Sigmoid colon (tissue), 7 donors: ENCODE data around the gene TDRD5. TPM values are rescaled to one million over a fixed set of nuclear protein-coding genes. Genes with fewer than 3 reads are reported as not detected.

ENCODE experiments used
- DNase-seq: peaks from one replicate; pipeline ENCODE4 v3.0.0-alpha.2; 2019
- H3K27ac ChIP-seq, 4 donors: fragments of 200-600 bp; sonication (generic); one replicate each; pipeline ENCODE4 v1.5.1; 2016 to 2019; ENCODE audit warnings: mild to moderate bottlenecking in 1 of 4
- H3K27me3 ChIP-seq, 3 donors: fragments of 200-600 bp; sonication (generic); one replicate each; pipeline ENCODE4 v1.5.1; 2019; ENCODE audit warnings: mild to moderate bottlenecking in 1 of 3
- H3K36me3 ChIP-seq, 4 donors: fragments of 200-600 bp; sonication (generic); one replicate each; pipeline ENCODE4 v1.5.1; 2016 to 2019
- H3K4me1 ChIP-seq, 4 donors: fragments of 200-600 bp; sonication (generic); one replicate each; pipeline ENCODE4 v1.5.1; 2017 to 2019
- H3K4me3 ChIP-seq, 4 donors: fragments of 200-600 bp; sonication (generic); one replicate each; pipeline ENCODE4 v1.5.1; 2017 to 2019; ENCODE audit warnings: mild to moderate bottlenecking in 2 of 4, moderate library complexity in 1 of 4
- H3K9me3 ChIP-seq, 4 donors: fragments of 200-600 bp in 3 of 4; sonication (generic) in 3 of 4; one replicate each; pipeline versions ENCODE4 v1.5.1 to v1.6.1; 2013 to 2019
- EP300 ChIP-seq, 4 donors: sonication (generic); formaldehyde crosslinking; IDR thresholded peaks; one replicate each; pipeline ENCODE4 v1.6.1; 2017; ENCODE audit warnings: antibody characterized with exemption in 4 of 4
- POLR2A ChIP-seq, 2 donors: fragments of 450-650 bp; IDR thresholded peaks; one replicate each; pipeline ENCODE4 v1.6.1; 2016; ENCODE audit warnings: antibody characterized with exemption in 2 of 2, mild to moderate bottlenecking in 2 of 2, moderate library complexity in 2 of 2
- POLR2AphosphoS5 ChIP-seq, 4 donors: sonication (generic); formaldehyde crosslinking; IDR thresholded peaks; one replicate each; pipeline ENCODE4 v1.6.1; 2017; ENCODE audit warnings: antibody characterized with exemption in 4 of 4
- WGBS, 2 donors: extraction: QIAGEN DNeasy Blood & Tissue Kit; methylation state at CpG; one replicate each; pipeline ENCODE4 v1.1.7; 2013; 5-methylcytosine and 5-hydroxymethylcytosine counted together
- intact Hi-C: fragments of 100-400 bp; cut with DNase I; formaldehyde crosslinking; loops from one replicate; pipeline ENCODE4 v1.15.1; 2023
- polyA plus RNA-seq, 3 donors: library from polyadenylated mRNA; stranded (reverse); fragments of 200-250 nt; gene quantifications; one replicate each; pipeline ENCODE4 v1.2.3, GENCODE V29; 2013
- total RNA-seq, 4 donors: library from RNA; depleted of rRNA; stranded (reverse); fragments of >200 nt; gene quantifications; one replicate each; pipeline ENCODE4 v1.1.0, GENCODE V29; 2016
- TF ChIP-seq, protein P1 (sequence below), 4 experiments: fragments of 450-650 bp in 3 of 4; fragments of 200-600 bp in 1 of 4; IDR thresholded peaks; one replicate each; pipeline ENCODE4 v1.5.1; 2016 to 2019; ENCODE audit warnings: antibody characterized with exemption in 4 of 4, mild to moderate bottlenecking in 3 of 4, moderate library complexity in 2 of 4
- donor health status: healthy with polysubstance abuse.
- donor health status: Bipolar disorder and iron deficiency.
- donor health status: healthy.

TDRD5 gene
- total and polyA plus RNA-seq, 7 donors: 0.55 to 0.69 (median 0.60) TPM; not detected in 4

DNA sequence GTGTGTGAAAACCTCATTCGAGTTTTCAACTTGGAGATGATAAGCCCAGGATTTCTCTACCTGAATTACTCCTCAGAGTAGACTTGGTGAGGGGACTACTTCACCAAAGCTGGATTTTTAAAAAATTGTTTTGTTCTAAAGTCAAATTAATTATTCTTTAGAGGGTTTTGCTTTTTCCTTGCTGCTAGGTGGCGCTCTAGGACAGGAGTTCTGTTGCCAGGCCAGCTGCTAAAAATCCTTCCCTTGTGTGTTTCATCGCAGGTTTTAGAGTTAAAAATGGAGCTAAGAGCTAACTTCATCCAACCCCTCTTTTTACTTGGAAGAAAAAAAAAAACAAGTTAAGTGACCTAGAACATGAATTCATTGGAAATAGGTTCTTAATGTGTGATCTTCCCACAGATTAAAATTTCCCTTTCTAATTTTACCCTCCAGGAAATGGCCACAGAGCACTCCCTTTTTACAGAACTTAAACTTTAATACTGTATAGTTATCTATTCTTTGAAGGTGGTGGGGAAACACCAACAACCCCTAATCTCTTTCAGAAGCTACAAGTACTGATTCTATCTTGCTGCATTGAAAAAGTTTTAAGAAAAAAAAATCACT, 114.8 kb downstream of the TDRD5 start:
- DNase-seq: no peak
- no peaks in the 10 kb centered on the region for H3K9me3 ChIP-seq
- no peaks in the 10 kb centered on the region for H3K36me3 ChIP-seq
- intact Hi-C loops: loop anchor here (1.0 kb wide), 2 partner anchors 103 to 108 kb away; no protein-coding TSS in a partner anchor
- no peak overlapping the region for H3K27ac ChIP-seq
- H3K4me3 ChIP-seq: no peak overlapping the region
- no peak for TF ChIP-seq POLR2A (IDR thresholded peaks at IDR 0.05)
- TF ChIP-seq, protein P1, sequence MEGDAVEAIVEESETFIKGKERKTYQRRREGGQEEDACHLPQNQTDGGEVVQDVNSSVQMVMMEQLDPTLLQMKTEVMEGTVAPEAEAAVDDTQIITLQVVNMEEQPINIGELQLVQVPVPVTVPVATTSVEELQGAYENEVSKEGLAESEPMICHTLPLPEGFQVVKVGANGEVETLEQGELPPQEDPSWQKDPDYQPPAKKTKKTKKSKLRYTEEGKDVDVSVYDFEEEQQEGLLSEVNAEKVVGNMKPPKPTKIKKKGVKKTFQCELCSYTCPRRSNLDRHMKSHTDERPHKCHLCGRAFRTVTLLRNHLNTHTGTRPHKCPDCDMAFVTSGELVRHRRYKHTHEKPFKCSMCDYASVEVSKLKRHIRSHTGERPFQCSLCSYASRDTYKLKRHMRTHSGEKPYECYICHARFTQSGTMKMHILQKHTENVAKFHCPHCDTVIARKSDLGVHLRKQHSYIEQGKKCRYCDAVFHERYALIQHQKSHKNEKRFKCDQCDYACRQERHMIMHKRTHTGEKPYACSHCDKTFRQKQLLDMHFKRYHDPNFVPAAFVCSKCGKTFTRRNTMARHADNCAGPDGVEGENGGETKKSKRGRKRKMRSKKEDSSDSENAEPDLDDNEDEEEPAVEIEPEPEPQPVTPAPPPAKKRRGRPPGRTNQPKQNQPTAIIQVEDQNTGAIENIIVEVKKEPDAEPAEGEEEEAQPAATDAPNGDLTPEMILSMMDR (IDR thresholded peaks at IDR 0.05): peak; percentile 58 to 78 (median 66)
- peaks cover 0 to 18% (median 14%) of the 10 kb centered on the region in 4 donors for H3K4me1 ChIP-seq
- WGBS, 2 donors: 1 to 2% methylated on average over 3 of the region's 3 CpGs
- H3K27me3 ChIP-seq: no peaks in the 10 kb centered on the region

DNA sequence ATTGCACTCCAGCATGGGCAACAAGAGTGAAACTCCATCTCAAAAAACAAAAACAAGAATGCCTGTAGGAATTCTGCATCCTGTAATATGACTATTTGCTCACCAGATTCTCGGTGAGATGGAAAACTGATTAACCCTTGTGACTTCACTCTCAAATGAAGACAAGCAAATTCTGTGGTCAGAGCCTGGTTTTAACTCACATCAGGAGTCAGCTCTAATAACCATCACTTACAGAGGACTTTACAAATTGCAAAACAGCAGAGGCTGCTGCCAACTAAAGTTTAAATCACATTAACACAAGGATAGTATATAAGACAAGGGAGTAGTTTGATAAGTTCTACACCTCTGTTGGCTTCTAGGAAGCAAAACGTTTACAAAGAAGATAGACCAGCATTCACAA, 115.8 kb downstream of the TDRD5 start:
- Histone ChIP-seq H3K9me3 (no peaks in the 10 kb centered on the region), H3K4me3 (no peak overlapping the region), H3K27me3 (no peaks in the 10 kb centered on the region), H3K36me3 (no peaks in the 10 kb centered on the region), H3K4me1 (peaks cover 0 to 18% (median 14%) of the 10 kb centered on the region in 4 donors), H3K27ac (no peak overlapping the region)
- no peak for DNase-seq
- 24 to 67% methylated on average over 2 of the region's 2 CpGs for WGBS, 2 donors
- TF ChIP-seq POLR2AphosphoS5 (IDR thresholded peaks at IDR 0.05) (no peak), POLR2A (IDR thresholded peaks at IDR 0.05) (no peak), EP300 (IDR thresholded peaks at IDR 0.05) (no peak)
- TF ChIP-seq, protein P1 (IDR thresholded peaks at IDR 0.05): no peak
- intact Hi-C loops: no loop called here

DNA sequence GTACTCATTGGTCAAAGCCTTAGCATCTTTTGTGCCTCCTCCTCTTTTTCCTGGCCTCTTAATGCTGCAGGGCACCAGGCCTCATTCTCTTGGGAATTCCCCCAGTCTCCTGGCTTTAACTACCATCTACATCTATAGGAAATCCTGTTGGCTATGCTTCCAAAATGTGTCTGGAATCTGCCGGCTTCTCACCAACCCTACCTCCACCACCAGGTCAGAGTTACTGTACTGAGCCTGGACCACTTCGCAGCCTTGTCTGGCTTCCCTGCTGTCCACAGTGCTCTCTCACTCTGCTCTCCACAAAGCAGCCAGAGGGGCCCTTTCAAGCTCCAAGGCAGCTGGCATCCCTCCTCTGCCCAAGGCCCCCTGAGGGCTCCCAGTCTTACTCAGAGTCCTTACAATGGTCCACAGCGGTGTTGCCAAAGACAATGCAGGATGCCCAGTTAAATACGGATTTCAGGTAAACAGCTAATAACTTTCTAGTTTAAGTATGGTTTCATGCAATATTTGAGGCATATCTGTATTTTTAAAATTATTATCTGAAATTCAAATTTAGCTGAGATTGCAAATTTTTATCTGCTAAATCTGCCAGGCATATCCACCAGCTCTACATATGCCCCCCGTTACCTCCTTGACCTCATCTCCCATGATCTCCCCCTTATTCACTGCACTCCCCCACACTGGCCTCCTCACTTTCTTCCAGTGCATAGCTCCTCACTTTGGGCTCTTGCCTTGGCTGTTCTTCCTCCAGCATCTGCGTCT, 117.0 kb downstream of the TDRD5 start:
- 87 to 89% methylated on average over 6 of the region's 6 CpGs for WGBS, 2 donors
- no peaks in the 10 kb centered on the region for H3K36me3 ChIP-seq
- peak overlapping the region in 1 of 4 donors; percentile 32 for H3K27ac ChIP-seq
- intact Hi-C loops: no loop called here
- no peak for TF ChIP-seq POLR2A (IDR thresholded peaks at IDR 0.05)
- TF ChIP-seq EP300 (IDR thresholded peaks at IDR 0.05): no peak
- TF ChIP-seq POLR2AphosphoS5 (IDR thresholded peaks at IDR 0.05): no peak
- TF ChIP-seq, protein P1 (IDR thresholded peaks at IDR 0.05): no peak
- H3K9me3 ChIP-seq: peaks cover 0 to 1% (median 0%) of the 10 kb centered on the region in 4 donors
- H3K4me3 ChIP-seq: no peak overlapping the region
- no peak for DNase-seq
- no peaks in the 10 kb centered on the region for H3K27me3 ChIP-seq
- peaks cover 0 to 18% (median 14%) of the 10 kb centered on the region in 4 donors for H3K4me1 ChIP-seq

DNA sequence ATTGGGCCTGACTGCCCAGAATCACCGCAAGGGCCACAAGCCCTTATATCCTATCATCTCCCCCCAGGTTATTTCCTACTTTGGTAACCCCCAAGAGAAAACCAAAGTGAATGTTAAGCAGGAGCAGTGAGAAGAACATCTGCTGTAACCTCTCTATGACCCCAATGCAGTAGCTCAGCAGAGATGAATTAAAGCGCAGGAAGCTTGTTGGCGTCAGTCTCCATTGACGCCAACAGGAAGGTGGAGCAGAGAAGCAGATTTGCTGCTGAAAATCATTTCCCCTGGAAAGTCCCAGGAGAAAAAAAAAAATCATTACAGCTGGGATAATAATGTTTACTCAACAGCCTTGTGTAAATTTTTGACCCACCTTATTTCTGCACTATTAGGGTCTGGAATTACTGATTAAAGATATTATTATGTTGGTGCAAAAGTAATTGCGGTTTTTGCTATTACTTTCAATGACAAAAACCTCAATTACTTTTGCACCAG, 118.3 kb downstream of the TDRD5 start:
- peaks cover 0 to 18% (median 14%) of the 10 kb centered on the region in 4 donors for H3K4me1 ChIP-seq
- peaks cover 0 to 12% (median under 1%) of the 10 kb centered on the region in 4 donors for H3K9me3 ChIP-seq
- no peaks in the 10 kb centered on the region for H3K27me3 ChIP-seq
- no peaks in the 10 kb centered on the region for H3K36me3 ChIP-seq
- 21 to 31% methylated on average over 5 of the region's 5 CpGs for WGBS, 2 donors
- intact Hi-C loops: no loop called here
- H3K4me3 ChIP-seq: no peak overlapping the region
- H3K27ac ChIP-seq: peak overlapping the region in 2 of 4 donors; percentile 32 to 64
- TF ChIP-seq POLR2AphosphoS5 (IDR thresholded peaks at IDR 0.05) (peak; percentile 38 to 65 (median 48)), EP300 (IDR thresholded peaks at IDR 0.05) (peak in 2 of 4 donors; percentile 37 to 40)
- TF ChIP-seq, protein P1 (IDR thresholded peaks at IDR 0.05): no peak
- no peak for DNase-seq
